Endothelial cell of umbilical vein (primary cell): ENCODE data around the gene DRD4. TPM values are rescaled to one million over a fixed set of nuclear protein-coding genes. Genes with fewer than 3 reads are reported as not detected.

Source experiments
- BruUV-seq: library from RNA; stranded (reverse); fragments of 400-500 nt; replicated peaks from 2 replicates; lab custom pipeline; 2021; lab: Mats Ljungman, UMichigan
- CTCF ChIA-PET: fragments of 300-600, 350-600 bp; sonication (Branson Sonifier 250); formaldehyde crosslinking; loops from one replicate; lab custom pipeline; 2021; ENCODE audit warnings: antibody characterized with exemption, inconsistent platforms; lab: Charles Lee
- POLR2A ChIA-PET: fragments of 300-600, 350-600 bp; sonication (Branson Sonifier 250); formaldehyde crosslinking; loops from one replicate; lab custom pipeline; 2021; ENCODE audit warnings: antibody characterized with exemption, inconsistent platforms; lab: Charles Lee
- DNase-seq: peaks from one replicate; pipeline ENCODE4 v3.0.0-alpha.2; 2011; ENCODE audit warnings: low read depth, low spot score
- FAIRE-seq: peaks from 2 replicates; lab custom pipeline; 2011; peaks lifted over from hg19 to GRCh38; lab: Jason Lieb, UNC
- H2AFZ ChIP-seq: 2 replicates; pipeline ENCODE4 v1.6.0; 2012; ENCODE audit warnings: low read depth, low read length, control low read depth, inconsistent platforms
- H3K27ac ChIP-seq: 2 replicates; pipeline ENCODE4 v1.5.1; 2011; ENCODE audit warnings: low read depth, mild to moderate bottlenecking, control low read depth, low read length, moderate library complexity; ENCODE audit not compliant: insufficient read depth
- H3K27me3 ChIP-seq, 2 experiments: 2 replicates each; pipeline versions ENCODE4 v1.6.0 to v1.6.1; 2011; ENCODE audit warnings: low read length in 2 of 2, mixed read lengths in 1 of 2; ENCODE audit not compliant: control insufficient read depth in 2 of 2, insufficient read depth in 2 of 2
- H3K36me3 ChIP-seq, 2 experiments: 2 replicates in 1 of 2; 3 replicates in 1 of 2; pipeline ENCODE4 v1.5.1; 2011; ENCODE audit warnings: low read length in 2 of 2, mild to moderate bottlenecking in 1 of 2, moderate library complexity in 1 of 2; ENCODE audit not compliant: control insufficient read depth in 2 of 2, insufficient read depth in 2 of 2; ENCODE audit errors: extremely low read depth in 1 of 2
- H3K4me1 ChIP-seq: 3 replicates; pipeline ENCODE4 v1.5.1; 2011; ENCODE audit warnings: mild to moderate bottlenecking, low read length; ENCODE audit not compliant: control insufficient read depth, insufficient read depth; ENCODE audit errors: extremely low read depth
- H3K4me2 ChIP-seq: 2 replicates; pipeline ENCODE4 v1.6.1; 2011; ENCODE audit warnings: low read length, control low read depth, mixed read lengths; ENCODE audit not compliant: insufficient read depth
- H3K4me3 ChIP-seq, 3 experiments: fragments of 200-600 bp in 1 of 3; sonication (generic), shearing (Covaris generic) in 1 of 3; replicated peaks in 1 of 3; 2 replicates each; pipeline ENCODE4 v1.5.1; 2011 to 2016; ENCODE audit warnings: control low read depth in 3 of 3, low read length in 3 of 3, mild to moderate bottlenecking in 2 of 3, inconsistent platforms in 1 of 3, low read depth in 1 of 3, moderate library complexity in 1 of 3; ENCODE audit not compliant: insufficient read depth in 1 of 3
- H3K79me2 ChIP-seq: 2 replicates; pipeline ENCODE4 v1.6.0; 2012; ENCODE audit warnings: low read length, inconsistent platforms; ENCODE audit not compliant: control insufficient read depth, insufficient read depth
- H3K9ac ChIP-seq: replicated peaks from 2 replicates; pipeline ENCODE3; 2011; ENCODE audit warnings: low read length, control low read depth; ENCODE audit not compliant: insufficient read depth; ENCODE audit errors: extremely low read depth
- H3K9me1 ChIP-seq: replicated peaks from 3 replicates; pipeline ENCODE4 v1.6.0; 2011; ENCODE audit warnings: mild to moderate bottlenecking, low read length; ENCODE audit not compliant: control insufficient read depth, insufficient read depth; ENCODE audit errors: extremely low read depth
- H3K9me3 ChIP-seq: replicated peaks from 2 replicates; pipeline ENCODE4 v1.5.1; 2012; ENCODE audit warnings: low read length, inconsistent platforms; ENCODE audit not compliant: control insufficient read depth, insufficient read depth
- H4K20me1 ChIP-seq: replicated peaks from 2 replicates; pipeline ENCODE3; 2011; ENCODE audit warnings: mild to moderate bottlenecking, low read length; ENCODE audit not compliant: control insufficient read depth, insufficient read depth; ENCODE audit errors: extremely low read depth
- EZH2 ChIP-seq: IDR thresholded peaks from 2 replicates; pipeline ENCODE4 v1.6.1; 2012; ENCODE audit warnings: borderline replicate concordance, low read depth, mild to moderate bottlenecking, moderate library complexity, low read length, inconsistent platforms; ENCODE audit not compliant: severe bottlenecking
- GATA2 ChIP-seq: IDR thresholded peaks from 2 replicates; pipeline ENCODE4 v1.7.0; 2011; ENCODE audit warnings: low read depth, mild to moderate bottlenecking, moderate library complexity, mixed read lengths, low read length; ENCODE audit not compliant: insufficient read length, insufficient read depth
- JUN ChIP-seq: IDR thresholded peaks from 2 replicates; pipeline ENCODE4 v1.6.1; 2011; ENCODE audit warnings: borderline replicate concordance, low read depth; ENCODE audit not compliant: insufficient read length, insufficient read depth
- MYC ChIP-seq: IDR thresholded peaks from one replicate; pipeline ENCODE4 v1.6.1; 2011; ENCODE audit warnings: mild to moderate bottlenecking, low read depth, low read length
- POLR2AphosphoS5 ChIP-seq: IDR thresholded peaks from 2 replicates; pipeline ENCODE4 v1.6.1; 2012; ENCODE audit warnings: low read depth, mild to moderate bottlenecking, control low read depth, low read length, moderate library complexity; ENCODE audit not compliant: insufficient read depth
- dilution Hi-C: fragments of 300-500 bp; cut with MboI; formaldehyde crosslinking; loops from one replicate; pipeline ENCODE4 v1.15.0; 2019; ENCODE audit warnings: low sequenced_read_pairs; ENCODE audit not compliant: extremely low pct_ligation_motif_present
- intact Hi-C: fragments of 100-400 bp; cut with micrococcal nuclease; formaldehyde crosslinking; loops from one replicate; pipeline ENCODE4 v1.10.0; 2022
- polyA plus RNA-seq, 4 experiments: library from polyadenylated mRNA; depleted of rRNA in 3 of 4; stranded (reverse) in 3 of 4; unstranded in 1 of 4; fragments of >200 nt; gene quantifications; 2 replicates each; pipeline versions ENCODE4 v1.2.1 to v1.2.3, GENCODE V29; 2011 to 2012; ENCODE audit warnings: missing spikeins in 1 of 4
- total RNA-seq: library from RNA; stranded (reverse); gene quantifications from 2 replicates; pipeline ENCODE4 v1.2.3, GENCODE V29; 2021
- TF ChIP-seq, protein P1 (sequence below): IDR thresholded peaks from 2 replicates; pipeline ENCODE4 v1.6.1; 2011; ENCODE audit not compliant: insufficient read depth, insufficient read length

The DRD4 gene
- total and polyA plus RNA-seq, 2 donors (not counting 3 experiments of a cell fraction or from before 2014, with no cell fraction given): 0.24 TPM; not detected in 1

GRCh38 chr11:607020-607780 lies 29.9 kb upstream of the DRD4 start:
- Histone ChIP-seq H3K9me1 (no peaks in the 10 kb centered on the region), H2AFZ (no peak overlapping the region), H3K4me1 (no peaks in the 10 kb centered on the region), H4K20me1 (no peaks in the 10 kb centered on the region), H3K9ac (no peak overlapping the region), H3K27ac (no peak overlapping the region), H3K4me2 (no peak overlapping the region), H3K36me3 (peaks cover 19 to 73% of the 10 kb centered on the region in 2 experiments), H3K9me3 (no peaks in the 10 kb centered on the region), H3K27me3 (no peaks in the 10 kb centered on the region), H3K79me2 (no peaks in the 10 kb centered on the region), H3K4me3 (no peak overlapping the region)
- intact Hi-C loops (no loop called here), dilution Hi-C loops (no loop called here)
- no TSS peak for BruUV-seq
- DNase-seq (no peak), FAIRE-seq (no peak)
- CTCF ChIA-PET: no interaction called here
- TF ChIP-seq JUN (no peak), EZH2 (no peak), MYC (no peak), GATA2 (no peak), POLR2AphosphoS5 (no peak)
- TF ChIP-seq, protein P1, sequence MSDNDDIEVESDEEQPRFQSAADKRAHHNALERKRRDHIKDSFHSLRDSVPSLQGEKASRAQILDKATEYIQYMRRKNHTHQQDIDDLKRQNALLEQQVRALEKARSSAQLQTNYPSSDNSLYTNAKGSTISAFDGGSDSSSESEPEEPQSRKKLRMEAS: no peak
- POLR2A ChIA-PET: no interaction called here
